Body of pancreas (tissue), 4 donors: ENCODE results near the gene UTP20.

Experiments
- CTCF ChIP-seq, 7 experiments: fragments of 450-650 bp in 4 of 7; fragments of 200-600 bp in 3 of 7; sonication (generic) in 3 of 7; IDR thresholded peaks; one replicate each; pipeline ENCODE4 v1.5.1; 2016 to 2019; ENCODE audit warnings: antibody characterized with exemption in 7 of 7
- POLR2A ChIP-seq, 3 donors: fragments of 450-650 bp; IDR thresholded peaks; one replicate each; pipeline ENCODE4 v1.6.1; 2016; ENCODE audit warnings: antibody characterized with exemption in 3 of 3, mild to moderate bottlenecking in 2 of 3

GRCh38 chr12:101338087-101338486 lies 58.2 kb downstream of the UTP20 start:
- TF ChIP-seq CTCF (IDR thresholded peaks at IDR 0.05) (no peak), POLR2A (IDR thresholded peaks at IDR 0.05) (no peak)
